Measurements from ENCODE around the gene SLC6A1.

- TF ChIP-seq POLR2AphosphoS5 (IDR thresholded peaks at IDR 0.05; ENCODE audit: low read depth, low read length) (no peak), FOXP2 (optimal IDR thresholded peaks at IDR 0.05; ENCODE audit: borderline replicate concordance, extremely low read depth, extremely low read length, insufficient read depth) (no peak), SIN3A (IDR thresholded peaks at IDR 0.05; ENCODE audit: borderline replicate concordance, insufficient read depth, low read length) (no peak)
- TF ChIP-seq, protein P1, sequence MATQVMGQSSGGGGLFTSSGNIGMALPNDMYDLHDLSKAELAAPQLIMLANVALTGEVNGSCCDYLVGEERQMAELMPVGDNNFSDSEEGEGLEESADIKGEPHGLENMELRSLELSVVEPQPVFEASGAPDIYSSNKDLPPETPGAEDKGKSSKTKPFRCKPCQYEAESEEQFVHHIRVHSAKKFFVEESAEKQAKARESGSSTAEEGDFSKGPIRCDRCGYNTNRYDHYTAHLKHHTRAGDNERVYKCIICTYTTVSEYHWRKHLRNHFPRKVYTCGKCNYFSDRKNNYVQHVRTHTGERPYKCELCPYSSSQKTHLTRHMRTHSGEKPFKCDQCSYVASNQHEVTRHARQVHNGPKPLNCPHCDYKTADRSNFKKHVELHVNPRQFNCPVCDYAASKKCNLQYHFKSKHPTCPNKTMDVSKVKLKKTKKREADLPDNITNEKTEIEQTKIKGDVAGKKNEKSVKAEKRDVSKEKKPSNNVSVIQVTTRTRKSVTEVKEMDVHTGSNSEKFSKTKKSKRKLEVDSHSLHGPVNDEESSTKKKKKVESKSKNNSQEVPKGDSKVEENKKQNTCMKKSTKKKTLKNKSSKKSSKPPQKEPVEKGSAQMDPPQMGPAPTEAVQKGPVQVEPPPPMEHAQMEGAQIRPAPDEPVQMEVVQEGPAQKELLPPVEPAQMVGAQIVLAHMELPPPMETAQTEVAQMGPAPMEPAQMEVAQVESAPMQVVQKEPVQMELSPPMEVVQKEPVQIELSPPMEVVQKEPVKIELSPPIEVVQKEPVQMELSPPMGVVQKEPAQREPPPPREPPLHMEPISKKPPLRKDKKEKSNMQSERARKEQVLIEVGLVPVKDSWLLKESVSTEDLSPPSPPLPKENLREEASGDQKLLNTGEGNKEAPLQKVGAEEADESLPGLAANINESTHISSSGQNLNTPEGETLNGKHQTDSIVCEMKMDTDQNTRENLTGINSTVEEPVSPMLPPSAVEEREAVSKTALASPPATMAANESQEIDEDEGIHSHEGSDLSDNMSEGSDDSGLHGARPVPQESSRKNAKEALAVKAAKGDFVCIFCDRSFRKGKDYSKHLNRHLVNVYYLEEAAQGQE (IDR thresholded peaks at IDR 0.05; ENCODE audit: insufficient read depth in 1 of 2, low read depth in 2 of 2, low read length in 2 of 2): no peak
Observed at GRCh38 chr3:10956986-10957385, 35.6 kb upstream of the SLC6A1 start.

All from PFSK-1 (cell line).